Measurements from ENCODE around the gene HIGD1C. TPM values are rescaled to one million over a fixed set of nuclear protein-coding genes. Genes with fewer than 3 reads are reported as not detected.

HIGD1C gene
- total and polyA plus RNA-seq, 4 donors = not detected

- Histone ChIP-seq H3K36me3 (ENCODE audit: control insufficient read depth in 4 of 4, insufficient read depth in 3 of 4, low read depth in 1 of 4, low read length in 3 of 4) (no peaks in the 10 kb centered on the region), H3K9ac (ENCODE audit: low read depth in 1 of 2, low read length in 2 of 2) (no peak overlapping the region), H3K4me3 (ENCODE audit: low read depth in 1 of 3, low read length in 3 of 3) (no peak overlapping the region), H3K4me1 (ENCODE audit: control insufficient read depth in 4 of 4, insufficient read depth in 4 of 4, low read length in 3 of 4) (peaks cover 7 to 11% (median 9%) of the 10 kb centered on the region in 4 donors), H3K9me3 (ENCODE audit: control insufficient read depth in 4 of 4, low read length in 3 of 4) (no peaks in the 10 kb centered on the region), H3K27ac (ENCODE audit: low read depth in 1 of 2, low read length in 2 of 2) (no peak overlapping the region), H3K27me3 (ENCODE audit: control insufficient read depth in 4 of 4, insufficient read depth in 4 of 4, low read length in 3 of 4) (no peaks in the 10 kb centered on the region)
- TF ChIP-seq JUND (IDR thresholded peaks at IDR 0.05) (no peak), RXRA (IDR thresholded peaks at IDR 0.05) (no peak), FOXA1 (IDR thresholded peaks at IDR 0.05) (no peak), SP1 (IDR thresholded peaks at IDR 0.05) (no peak), FOXA2 (IDR thresholded peaks at IDR 0.05) (no peak), HNF4A (conservative IDR thresholded peaks at IDR 0.05) (no peak), RAD21 (IDR thresholded peaks at IDR 0.05) (no peak)
- TF ChIP-seq, protein P1, sequence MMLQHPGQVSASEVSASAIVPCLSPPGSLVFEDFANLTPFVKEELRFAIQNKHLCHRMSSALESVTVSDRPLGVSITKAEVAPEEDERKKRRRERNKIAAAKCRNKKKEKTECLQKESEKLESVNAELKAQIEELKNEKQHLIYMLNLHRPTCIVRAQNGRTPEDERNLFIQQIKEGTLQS (IDR thresholded peaks at IDR 0.05) = no peak
- TF ChIP-seq, protein P2, sequence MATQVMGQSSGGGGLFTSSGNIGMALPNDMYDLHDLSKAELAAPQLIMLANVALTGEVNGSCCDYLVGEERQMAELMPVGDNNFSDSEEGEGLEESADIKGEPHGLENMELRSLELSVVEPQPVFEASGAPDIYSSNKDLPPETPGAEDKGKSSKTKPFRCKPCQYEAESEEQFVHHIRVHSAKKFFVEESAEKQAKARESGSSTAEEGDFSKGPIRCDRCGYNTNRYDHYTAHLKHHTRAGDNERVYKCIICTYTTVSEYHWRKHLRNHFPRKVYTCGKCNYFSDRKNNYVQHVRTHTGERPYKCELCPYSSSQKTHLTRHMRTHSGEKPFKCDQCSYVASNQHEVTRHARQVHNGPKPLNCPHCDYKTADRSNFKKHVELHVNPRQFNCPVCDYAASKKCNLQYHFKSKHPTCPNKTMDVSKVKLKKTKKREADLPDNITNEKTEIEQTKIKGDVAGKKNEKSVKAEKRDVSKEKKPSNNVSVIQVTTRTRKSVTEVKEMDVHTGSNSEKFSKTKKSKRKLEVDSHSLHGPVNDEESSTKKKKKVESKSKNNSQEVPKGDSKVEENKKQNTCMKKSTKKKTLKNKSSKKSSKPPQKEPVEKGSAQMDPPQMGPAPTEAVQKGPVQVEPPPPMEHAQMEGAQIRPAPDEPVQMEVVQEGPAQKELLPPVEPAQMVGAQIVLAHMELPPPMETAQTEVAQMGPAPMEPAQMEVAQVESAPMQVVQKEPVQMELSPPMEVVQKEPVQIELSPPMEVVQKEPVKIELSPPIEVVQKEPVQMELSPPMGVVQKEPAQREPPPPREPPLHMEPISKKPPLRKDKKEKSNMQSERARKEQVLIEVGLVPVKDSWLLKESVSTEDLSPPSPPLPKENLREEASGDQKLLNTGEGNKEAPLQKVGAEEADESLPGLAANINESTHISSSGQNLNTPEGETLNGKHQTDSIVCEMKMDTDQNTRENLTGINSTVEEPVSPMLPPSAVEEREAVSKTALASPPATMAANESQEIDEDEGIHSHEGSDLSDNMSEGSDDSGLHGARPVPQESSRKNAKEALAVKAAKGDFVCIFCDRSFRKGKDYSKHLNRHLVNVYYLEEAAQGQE (IDR thresholded peaks at IDR 0.05) = no peak
- DNase-seq (ENCODE audit: low spot score) = no peak
These were observed 65.1 kb downstream of the HIGD1C start for GRCh38 chr12:51017452-51017851.

DNA sequence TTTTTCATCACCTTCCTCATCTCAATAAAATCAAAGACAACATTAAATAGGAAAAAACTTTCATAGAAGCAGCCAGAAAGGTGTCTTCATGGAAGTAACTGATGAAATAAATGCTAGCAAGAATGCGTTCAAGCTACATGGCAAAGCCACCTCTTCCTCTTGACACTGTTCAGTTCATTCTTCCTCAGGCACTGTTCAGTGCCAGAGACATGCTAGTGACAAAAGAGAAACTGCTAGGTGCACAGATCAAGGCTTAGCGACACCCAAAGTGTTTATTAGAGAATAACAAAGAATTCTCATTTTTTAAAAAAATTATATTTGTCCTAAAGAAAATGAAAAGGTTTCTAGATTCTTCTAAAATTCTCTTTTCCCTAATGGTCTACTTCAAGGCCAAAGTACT lies 66.6 kb downstream of the HIGD1C start:
- DNase-seq (ENCODE audit: low spot score) = no peak
- TF ChIP-seq JUND (IDR thresholded peaks at IDR 0.05) = no peak
- no peak for TF ChIP-seq FOXA1 (IDR thresholded peaks at IDR 0.05)
- TF ChIP-seq TAF1 (conservative IDR thresholded peaks at IDR 0.05) = no peak
- peaks cover 7 to 25% (median 16%) of the 10 kb centered on the region in 4 donors for H3K4me1 ChIP-seq (ENCODE audit: control insufficient read depth in 4 of 4, insufficient read depth in 4 of 4, low read length in 3 of 4)
- H3K9me3 ChIP-seq (ENCODE audit: control insufficient read depth in 4 of 4, low read length in 3 of 4) = no peaks in the 10 kb centered on the region
- H3K36me3 ChIP-seq (ENCODE audit: control insufficient read depth in 4 of 4, insufficient read depth in 3 of 4, low read depth in 1 of 4, low read length in 3 of 4) = no peaks in the 10 kb centered on the region
- no peak overlapping the region for H3K9ac ChIP-seq (ENCODE audit: low read depth in 1 of 2, low read length in 2 of 2)
- no peaks in the 10 kb centered on the region for H3K27me3 ChIP-seq (ENCODE audit: control insufficient read depth in 4 of 4, insufficient read depth in 4 of 4, low read length in 3 of 4)
- H3K27ac ChIP-seq (ENCODE audit: low read depth in 1 of 2, low read length in 2 of 2) = no peak overlapping the region
- WGBS = 95% methylated on average over 2 of the region's 2 CpGs
- no peak overlapping the region for H3K4me3 ChIP-seq (ENCODE audit: low read depth in 1 of 3, low read length in 3 of 3)

GRCh38 chr12:51019927-51020326 lies 67.6 kb downstream of the HIGD1C start:
- no peak for DNase-seq (ENCODE audit: low spot score)
- Histone ChIP-seq H3K9me3 (ENCODE audit: control insufficient read depth in 4 of 4, low read length in 3 of 4) (no peaks in the 10 kb centered on the region), H3K27me3 (ENCODE audit: control insufficient read depth in 4 of 4, insufficient read depth in 4 of 4, low read length in 3 of 4) (no peaks in the 10 kb centered on the region), H3K4me3 (ENCODE audit: low read depth in 1 of 3, low read length in 3 of 3) (no peak overlapping the region), H3K27ac (ENCODE audit: low read depth in 1 of 2, low read length in 2 of 2) (no peak overlapping the region), H3K36me3 (ENCODE audit: control insufficient read depth in 4 of 4, insufficient read depth in 3 of 4, low read depth in 1 of 4, low read length in 3 of 4) (no peaks in the 10 kb centered on the region), H3K9ac (ENCODE audit: low read depth in 1 of 2, low read length in 2 of 2) (no peak overlapping the region), H3K4me1 (ENCODE audit: control insufficient read depth in 4 of 4, insufficient read depth in 4 of 4, low read length in 3 of 4) (peaks cover 3 to 27% (median 16%) of the 10 kb centered on the region in 4 donors)
- WGBS = 92% methylated on average over 2 of the region's 2 CpGs
- TF ChIP-seq NR2F2 (IDR thresholded peaks at IDR 0.05) (no peak), JUND (IDR thresholded peaks at IDR 0.05) (no peak), EGR1 (IDR thresholded peaks at IDR 0.05; ENCODE audit: low read depth in 2 of 2) (no peak), HNF4G (IDR thresholded peaks at IDR 0.05) (no peak), YY1 (IDR thresholded peaks at IDR 0.05) (no peak), RAD21 (IDR thresholded peaks at IDR 0.05) (no peak), HNF4A (conservative IDR thresholded peaks at IDR 0.05) (no peak), SP1 (IDR thresholded peaks at IDR 0.05) (no peak), TAF1 (conservative IDR thresholded peaks at IDR 0.05) (no peak), FOXA2 (IDR thresholded peaks at IDR 0.05) (no peak)
- TF ChIP-seq, protein P3, sequence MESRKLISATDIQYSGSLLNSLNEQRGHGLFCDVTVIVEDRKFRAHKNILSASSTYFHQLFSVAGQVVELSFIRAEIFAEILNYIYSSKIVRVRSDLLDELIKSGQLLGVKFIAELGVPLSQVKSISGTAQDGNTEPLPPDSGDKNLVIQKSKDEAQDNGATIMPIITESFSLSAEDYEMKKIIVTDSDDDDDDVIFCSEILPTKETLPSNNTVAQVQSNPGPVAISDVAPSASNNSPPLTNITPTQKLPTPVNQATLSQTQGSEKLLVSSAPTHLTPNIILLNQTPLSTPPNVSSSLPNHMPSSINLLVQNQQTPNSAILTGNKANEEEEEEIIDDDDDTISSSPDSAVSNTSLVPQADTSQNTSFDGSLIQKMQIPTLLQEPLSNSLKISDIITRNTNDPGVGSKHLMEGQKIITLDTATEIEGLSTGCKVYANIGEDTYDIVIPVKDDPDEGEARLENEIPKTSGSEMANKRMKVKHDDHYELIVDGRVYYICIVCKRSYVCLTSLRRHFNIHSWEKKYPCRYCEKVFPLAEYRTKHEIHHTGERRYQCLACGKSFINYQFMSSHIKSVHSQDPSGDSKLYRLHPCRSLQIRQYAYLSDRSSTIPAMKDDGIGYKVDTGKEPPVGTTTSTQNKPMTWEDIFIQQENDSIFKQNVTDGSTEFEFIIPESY (IDR thresholded peaks at IDR 0.05) = no peak
- TF ChIP-seq, protein P2 (IDR thresholded peaks at IDR 0.05) = no peak
- TF ChIP-seq, protein P4, sequence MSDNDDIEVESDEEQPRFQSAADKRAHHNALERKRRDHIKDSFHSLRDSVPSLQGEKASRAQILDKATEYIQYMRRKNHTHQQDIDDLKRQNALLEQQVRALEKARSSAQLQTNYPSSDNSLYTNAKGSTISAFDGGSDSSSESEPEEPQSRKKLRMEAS (IDR thresholded peaks at IDR 0.05) = no peak
- TF ChIP-seq, protein P5, sequence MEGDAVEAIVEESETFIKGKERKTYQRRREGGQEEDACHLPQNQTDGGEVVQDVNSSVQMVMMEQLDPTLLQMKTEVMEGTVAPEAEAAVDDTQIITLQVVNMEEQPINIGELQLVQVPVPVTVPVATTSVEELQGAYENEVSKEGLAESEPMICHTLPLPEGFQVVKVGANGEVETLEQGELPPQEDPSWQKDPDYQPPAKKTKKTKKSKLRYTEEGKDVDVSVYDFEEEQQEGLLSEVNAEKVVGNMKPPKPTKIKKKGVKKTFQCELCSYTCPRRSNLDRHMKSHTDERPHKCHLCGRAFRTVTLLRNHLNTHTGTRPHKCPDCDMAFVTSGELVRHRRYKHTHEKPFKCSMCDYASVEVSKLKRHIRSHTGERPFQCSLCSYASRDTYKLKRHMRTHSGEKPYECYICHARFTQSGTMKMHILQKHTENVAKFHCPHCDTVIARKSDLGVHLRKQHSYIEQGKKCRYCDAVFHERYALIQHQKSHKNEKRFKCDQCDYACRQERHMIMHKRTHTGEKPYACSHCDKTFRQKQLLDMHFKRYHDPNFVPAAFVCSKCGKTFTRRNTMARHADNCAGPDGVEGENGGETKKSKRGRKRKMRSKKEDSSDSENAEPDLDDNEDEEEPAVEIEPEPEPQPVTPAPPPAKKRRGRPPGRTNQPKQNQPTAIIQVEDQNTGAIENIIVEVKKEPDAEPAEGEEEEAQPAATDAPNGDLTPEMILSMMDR (IDR thresholded peaks at IDR 0.05; ENCODE audit: low read depth, low read length, missing input control) = no peak
